KBM-7 (cell line): ENCODE results near the gene C2.
"Not testable (repeated sequence)": the region's sequence is repeated elsewhere in the genome, so short reads cannot be mapped to it uniquely, and the experiment has no call there.

Experiments
- DNase-seq: peaks from one replicate; pipeline ENCODE4 v3.0.0-alpha.2; 2015
- in situ Hi-C: fragments of 300-500 bp; cut with MboI; formaldehyde crosslinking; loops from 2 replicates; pipeline ENCODE4 v1.14.3; 2020; ENCODE audit warnings: low sequenced_read_pairs, low pct_unique_long_range_greater_than_20kb, mixed read lengths

Gene C2

GRCh38 chr6:31897612-31898382, 29.7 kb upstream of the C2 start, which contains the start of gene EHMT2:
Gene EHMT2, minus strand, starts transcription at chr6:31897698. Its CDS starts 21 bp downstream, at chr6:31897677.
- in situ Hi-C loops = no loop called here
- DNase-seq = peak; percentile 82

- DNase-seq = peak; percentile 59
- in situ Hi-C loops = no loop called here
Observed at GRCh38 chr6:31898383-31899011, 29.0 kb upstream of the C2 start.

GRCh38 chr6:31899215-31899614, 28.3 kb upstream of the C2 start:
- DNase-seq = no peak
- in situ Hi-C loops = no loop called here

- DNase-seq = no peak
Observed at GRCh38 chr6:31899882-31900722, 27.4 kb upstream of the C2 start.

GRCh38 chr6:31900917-31901414, 26.6 kb upstream of the C2 start:
- in situ Hi-C loops = no loop called here
- DNase-seq = no peak

More at GRCh38 chr6:31899882-31900722, 27.4 kb upstream of the C2 start:
- in situ Hi-C loops = no loop called here

- in situ Hi-C loops = no loop called here
- no peak for DNase-seq
Observed at GRCh38 chr6:31901415-31901952, 26.0 kb upstream of the C2 start.

- in situ Hi-C loops = no loop called here
- peak; percentile 90 for DNase-seq
Observed at GRCh38 chr6:31901953-31902643, 25.4 kb upstream of the C2 start, which contains the start of gene ZBTB12. Gene ZBTB12, minus strand, starts transcription at chr6:31902086. Its CDS starts 781 bp downstream, at chr6:31901305.

GRCh38 chr6:31903957-31904356, 23.6 kb upstream of the C2 start:
- in situ Hi-C loops = no loop called here
- DNase-seq = no peak

- in situ Hi-C loops = no loop called here
- no peak for DNase-seq
Observed at GRCh38 chr6:31905041-31905440, 22.5 kb upstream of the C2 start.

- in situ Hi-C loops = no loop called here
- no peak for DNase-seq
Observed at GRCh38 chr6:31906122-31906521, 21.4 kb upstream of the C2 start.

GRCh38 chr6:31906727-31907126, 20.8 kb upstream of the C2 start:
- in situ Hi-C loops, DNase-seq: not testable (repeated sequence)

GRCh38 chr6:31907158-31907813, 20.2 kb upstream of the C2 start:
- in situ Hi-C loops = no loop called here
- peak; percentile 96 for DNase-seq

- in situ Hi-C loops = not testable (repeated sequence)
Observed at GRCh38 chr6:31908255-31908654, 19.3 kb upstream of the C2 start.

GRCh38 chr6:31908791-31909190, 18.7 kb upstream of the C2 start:
- in situ Hi-C loops = no loop called here
- DNase-seq = no peak

More at GRCh38 chr6:31908255-31908654, 19.3 kb upstream of the C2 start:
- DNase-seq = not testable (repeated sequence)

- DNase-seq, in situ Hi-C loops: not testable (repeated sequence)
Observed at GRCh38 chr6:31909298-31909697, 18.2 kb upstream of the C2 start.

GRCh38 chr6:31911826-31912585, 15.5 kb upstream of the C2 start:
- no peak for DNase-seq
- in situ Hi-C loops = no loop called here

- no peak for DNase-seq
- in situ Hi-C loops = no loop called here
Observed at GRCh38 chr6:31915351-31915750, 12.2 kb upstream of the C2 start.
